NCI-H82 (cell line): ENCODE results near the gene SPATA6.

Experiments
- DNase-seq: peaks from one replicate; lab custom pipeline; 2025; lab: John Stamatoyannopoulos, UW

The SPATA6 gene

DNA sequence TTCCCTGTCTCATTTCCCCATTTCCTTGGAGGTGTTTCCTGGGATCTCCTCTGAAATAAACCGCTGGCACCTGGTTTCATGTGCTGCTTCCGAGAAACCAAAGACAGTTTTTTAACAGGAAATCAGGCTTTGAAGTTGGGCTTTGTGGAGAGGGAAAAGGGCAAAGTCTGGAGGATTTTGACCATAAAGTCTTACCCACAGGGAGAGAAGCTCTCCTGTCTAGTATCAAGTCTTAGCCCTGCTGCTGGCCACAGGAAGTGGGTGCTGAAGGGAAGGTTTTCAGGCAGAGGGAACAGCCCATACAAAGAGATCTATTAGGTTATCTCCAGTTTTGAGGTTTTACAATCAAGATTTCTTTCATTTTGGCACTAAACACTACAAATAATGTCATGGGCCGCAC is 220.2 kb downstream of the SPATA6 start:
- no peak for DNase-seq

DNA sequence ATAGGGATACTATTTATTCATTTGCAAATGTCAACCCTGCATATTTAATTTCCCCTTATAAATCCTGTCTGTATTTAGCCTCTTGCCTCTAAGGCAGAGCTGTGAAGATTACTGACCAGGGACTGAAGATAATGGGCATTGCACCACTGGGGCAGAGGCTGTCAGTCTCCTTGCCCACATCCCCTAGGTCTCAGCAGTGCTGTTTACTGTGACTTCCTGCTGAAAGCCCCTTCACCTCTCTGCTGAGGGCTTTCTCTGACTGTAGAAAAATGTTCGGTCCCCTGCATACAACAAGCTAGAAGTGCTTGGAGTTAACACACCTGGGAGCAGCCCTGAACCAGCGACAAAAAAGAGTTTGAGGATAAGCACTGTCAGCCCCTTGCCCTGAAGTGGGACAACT is 220.7 kb downstream of the SPATA6 start:
- no peak for DNase-seq

DNA sequence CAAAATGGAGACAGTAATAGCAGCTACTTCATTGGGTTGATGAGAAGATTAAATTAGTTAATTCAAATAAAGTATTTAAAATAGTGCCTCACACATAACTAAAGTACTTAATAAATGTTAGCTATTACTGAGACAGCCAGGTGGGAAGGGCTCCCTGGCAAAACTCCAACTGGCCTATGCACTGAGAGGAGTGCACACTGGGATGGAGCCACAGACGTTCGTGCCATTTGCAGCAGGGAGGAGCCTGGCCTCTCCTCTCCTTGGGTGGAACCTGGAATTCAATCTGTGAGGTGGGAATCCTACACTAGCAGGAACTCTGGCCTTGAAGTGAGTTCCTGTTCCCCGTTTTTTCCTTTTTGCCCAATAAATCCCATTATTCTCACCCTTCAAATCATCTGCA is 221.4 kb downstream of the SPATA6 start:
- DNase-seq = peak; percentile 12

DNA sequence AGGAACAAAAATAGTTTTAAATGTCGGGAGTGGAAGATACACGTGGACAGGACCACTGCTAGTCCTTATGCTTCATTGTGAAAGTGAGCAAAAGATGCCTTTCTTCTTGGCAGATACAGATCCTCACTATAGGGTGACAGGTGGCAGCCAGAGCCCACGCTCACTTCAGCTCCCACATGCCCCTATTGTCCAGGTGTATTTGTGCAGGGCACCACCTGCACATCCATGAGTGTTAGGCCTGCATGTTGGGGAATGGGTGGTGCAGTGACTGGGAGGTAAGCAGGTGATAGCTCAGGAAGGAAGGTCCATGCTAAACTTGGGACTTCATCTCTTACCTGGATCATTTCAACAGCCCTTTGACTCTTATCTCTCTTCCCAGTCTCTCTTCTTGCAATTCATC is 222.1 kb downstream of the SPATA6 start:
- DNase-seq = no peak

DNA sequence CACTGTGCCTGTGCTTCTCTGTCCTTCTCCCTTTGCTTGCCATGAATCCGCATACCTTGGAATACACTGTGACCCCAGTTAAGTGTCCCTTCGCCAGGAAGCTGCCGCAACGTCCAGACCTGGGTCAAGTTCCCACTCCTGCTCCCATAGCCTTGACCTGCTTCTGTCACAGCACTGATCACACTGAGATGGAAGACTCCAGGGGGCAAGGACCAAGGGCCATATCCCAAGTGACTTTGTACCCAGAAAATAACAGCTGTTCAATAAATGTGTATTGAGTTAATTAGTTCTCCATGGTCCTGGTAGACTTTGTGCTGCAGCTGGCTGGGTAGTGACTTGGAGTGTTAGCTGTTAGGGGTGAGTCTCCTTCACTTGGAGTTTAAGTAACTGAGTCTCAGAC is 223.6 kb downstream of the SPATA6 start:
- no peak for DNase-seq

DNA sequence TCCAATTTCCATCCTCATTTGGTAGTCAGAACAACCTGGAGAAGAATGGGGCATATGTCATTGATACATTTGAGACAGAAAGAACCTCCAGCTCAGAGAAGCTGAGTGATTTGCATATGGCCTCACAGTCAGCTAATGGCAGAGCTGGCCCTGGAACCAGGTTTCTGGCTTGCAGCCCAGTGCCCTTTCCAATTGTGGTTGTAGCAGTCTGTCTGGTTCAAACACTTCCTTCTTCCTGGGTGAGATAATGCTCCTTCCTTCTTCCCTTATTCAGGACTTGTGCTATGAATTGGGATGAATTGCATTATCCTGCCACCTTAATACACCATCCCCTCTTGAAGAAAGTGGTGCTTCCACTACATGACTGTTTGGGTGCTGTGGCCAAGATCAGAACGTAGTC is 225.3 kb downstream of the SPATA6 start:
- DNase-seq = no peak
